Astrocyte (in vitro differentiated cells and primary cell): ENCODE measurements around the gene GRM2. TPM values are rescaled to one million over a fixed set of nuclear protein-coding genes. Genes with fewer than 3 reads are reported as not detected.

ENCODE experiments used
- DNase-seq: peaks from one replicate; pipeline ENCODE4 v3.0.0-alpha.2; 2010; ENCODE audit warnings: low read depth
- FAIRE-seq: peaks from 2 replicates; lab custom pipeline; 2011; peaks lifted over from hg19 to GRCh38; lab: Jason Lieb, UNC
- H2AFZ ChIP-seq: 2 replicates; pipeline ENCODE4 v1.6.0; 2012; ENCODE audit warnings: low read depth, low read length, inconsistent platforms
- H3K27ac ChIP-seq: 2 replicates; pipeline ENCODE4 v1.5.1; 2011; ENCODE audit warnings: low read depth, low read length, inconsistent platforms
- H3K27me3 ChIP-seq: 2 replicates; pipeline ENCODE4 v1.6.0; 2011; ENCODE audit warnings: low read length, inconsistent platforms; ENCODE audit not compliant: insufficient read depth
- H3K36me3 ChIP-seq: 2 replicates; pipeline ENCODE4 v1.5.1; 2011; ENCODE audit warnings: low read length, inconsistent platforms; ENCODE audit not compliant: insufficient read depth
- H3K4me1 ChIP-seq: 2 replicates; pipeline ENCODE4 v1.5.1; 2011; ENCODE audit warnings: low read length, inconsistent platforms; ENCODE audit not compliant: insufficient read depth
- H3K4me2 ChIP-seq: 2 replicates; pipeline ENCODE4 v1.6.0; 2012; ENCODE audit warnings: low read length, inconsistent platforms
- H3K4me3 ChIP-seq: 2 replicates; pipeline ENCODE4 v1.5.1; 2011; ENCODE audit warnings: low read depth, mild to moderate bottlenecking, low read length, inconsistent platforms; ENCODE audit not compliant: insufficient read depth
- H3K79me2 ChIP-seq: 2 replicates; pipeline ENCODE4 v1.6.0; 2012; ENCODE audit warnings: mild to moderate bottlenecking, low read length, inconsistent platforms; ENCODE audit not compliant: insufficient read depth
- H3K9ac ChIP-seq: 2 replicates; pipeline ENCODE4 v1.6.0; 2012; ENCODE audit warnings: mild to moderate bottlenecking, low read length, inconsistent platforms
- H3K9me3 ChIP-seq: 2 replicates; pipeline ENCODE4 v1.5.1; 2012; ENCODE audit warnings: low read depth, mild to moderate bottlenecking, low read length, inconsistent platforms; ENCODE audit not compliant: insufficient read depth
- H4K20me1 ChIP-seq: 2 replicates; pipeline ENCODE4 v1.6.0; 2012; ENCODE audit warnings: low read length, inconsistent platforms; ENCODE audit not compliant: insufficient read depth
- H3K27ac Mint-ChIP-seq: one replicate; pipeline ENCODE4 v1.8.0; 2021; ENCODE audit warnings: mild to moderate bottlenecking, mixed read lengths; ENCODE audit not compliant: unreplicated experiment
- H3K27me3 Mint-ChIP-seq: one replicate; pipeline ENCODE4 v1.8.0; 2021; ENCODE audit warnings: low read depth, mixed read lengths; ENCODE audit not compliant: unreplicated experiment
- H3K36me3 Mint-ChIP-seq: one replicate; pipeline ENCODE4 v1.8.0; 2021; ENCODE audit warnings: low read depth, mixed read lengths; ENCODE audit not compliant: unreplicated experiment
- H3K4me1 Mint-ChIP-seq: one replicate; pipeline ENCODE4 v1.8.0; 2021; ENCODE audit warnings: low read depth, mixed read lengths; ENCODE audit not compliant: unreplicated experiment
- H3K4me3 Mint-ChIP-seq: one replicate; pipeline ENCODE4 v1.8.0; 2021; ENCODE audit warnings: mild to moderate bottlenecking, moderate library complexity, mixed read lengths; ENCODE audit not compliant: unreplicated experiment
- H3K9me3 Mint-ChIP-seq: one replicate; pipeline ENCODE4 v1.8.0; 2021; ENCODE audit warnings: mild to moderate bottlenecking, mixed read lengths; ENCODE audit not compliant: unreplicated experiment
- EZH2 ChIP-seq: IDR thresholded peaks from 2 replicates; pipeline ENCODE4 v1.6.1; 2012; ENCODE audit warnings: mild to moderate bottlenecking, low read length, inconsistent platforms; ENCODE audit not compliant: insufficient read depth
- total RNA-seq: library from RNA; stranded (reverse); gene quantifications from 2 replicates; pipeline ENCODE4 v1.2.1, GENCODE V29; 2021
- TF ChIP-seq, protein P1 (sequence below): IDR thresholded peaks from 2 replicates; pipeline ENCODE4 v1.5.1; 2011; ENCODE audit warnings: low read depth, mild to moderate bottlenecking, inconsistent platforms, low read length, moderate library complexity; ENCODE audit not compliant: insufficient read depth

The GRM2 gene
- total RNA-seq, 1 donor from 2014 or later = 0.25 TPM

DNA sequence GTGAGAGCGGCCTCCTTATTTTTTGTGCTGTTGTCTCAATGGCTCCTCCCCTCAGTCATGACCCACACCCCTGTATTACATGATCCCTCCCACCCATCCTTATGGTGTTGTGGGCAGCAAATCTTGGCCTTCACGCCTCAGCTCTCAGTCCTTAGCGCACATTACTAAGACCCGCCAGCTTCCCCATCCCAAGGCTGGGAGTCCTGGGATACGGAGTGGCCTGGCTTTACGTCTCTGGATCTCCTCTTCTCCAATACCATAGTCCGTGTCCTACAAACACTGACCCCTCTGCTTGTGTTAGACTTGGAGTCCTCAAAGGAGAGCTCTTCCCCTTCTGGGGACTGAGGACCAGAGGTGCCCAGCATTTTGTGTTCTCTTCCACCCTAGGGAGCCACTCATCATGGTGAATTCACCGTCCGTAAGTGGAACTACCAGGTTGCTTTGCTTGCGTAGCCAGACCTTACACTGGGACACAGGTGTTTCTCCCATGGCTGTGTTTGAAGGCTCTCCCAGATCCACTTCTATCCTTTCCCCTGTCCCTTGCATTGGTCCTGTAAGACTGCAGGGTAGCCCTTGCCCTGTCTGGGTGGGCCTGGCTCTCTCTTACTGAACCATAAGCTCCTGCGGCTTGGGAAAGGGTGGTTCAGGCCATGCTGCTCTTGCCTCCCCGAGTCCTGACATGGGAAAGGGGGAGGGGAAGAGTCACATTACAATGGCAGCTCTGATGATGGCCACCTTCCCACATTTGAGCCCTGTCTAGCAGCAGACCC lies 13.6 kb downstream of the GRM2 start:
- Histone ChIP-seq H3K9me3 (no peaks in the 10 kb centered on the region), H3K4me3 (no peak overlapping the region), H3K36me3 (no peaks in the 10 kb centered on the region), H3K4me2 (no peak overlapping the region), H3K4me1 (no peaks in the 10 kb centered on the region), H3K9ac (no peak overlapping the region), H2AFZ (no peak overlapping the region), H4K20me1 (no peaks in the 10 kb centered on the region), H3K79me2 (no peaks in the 10 kb centered on the region), H3K27ac (no peak overlapping the region), H3K27me3 (no peaks in the 10 kb centered on the region)
- no peak overlapping the region for H3K27ac Mint-ChIP-seq
- no peak for TF ChIP-seq EZH2
- TF ChIP-seq, protein P1, sequence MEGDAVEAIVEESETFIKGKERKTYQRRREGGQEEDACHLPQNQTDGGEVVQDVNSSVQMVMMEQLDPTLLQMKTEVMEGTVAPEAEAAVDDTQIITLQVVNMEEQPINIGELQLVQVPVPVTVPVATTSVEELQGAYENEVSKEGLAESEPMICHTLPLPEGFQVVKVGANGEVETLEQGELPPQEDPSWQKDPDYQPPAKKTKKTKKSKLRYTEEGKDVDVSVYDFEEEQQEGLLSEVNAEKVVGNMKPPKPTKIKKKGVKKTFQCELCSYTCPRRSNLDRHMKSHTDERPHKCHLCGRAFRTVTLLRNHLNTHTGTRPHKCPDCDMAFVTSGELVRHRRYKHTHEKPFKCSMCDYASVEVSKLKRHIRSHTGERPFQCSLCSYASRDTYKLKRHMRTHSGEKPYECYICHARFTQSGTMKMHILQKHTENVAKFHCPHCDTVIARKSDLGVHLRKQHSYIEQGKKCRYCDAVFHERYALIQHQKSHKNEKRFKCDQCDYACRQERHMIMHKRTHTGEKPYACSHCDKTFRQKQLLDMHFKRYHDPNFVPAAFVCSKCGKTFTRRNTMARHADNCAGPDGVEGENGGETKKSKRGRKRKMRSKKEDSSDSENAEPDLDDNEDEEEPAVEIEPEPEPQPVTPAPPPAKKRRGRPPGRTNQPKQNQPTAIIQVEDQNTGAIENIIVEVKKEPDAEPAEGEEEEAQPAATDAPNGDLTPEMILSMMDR = no peak
- H3K27me3 Mint-ChIP-seq = peaks cover 5% of the 10 kb centered on the region
- FAIRE-seq = no peak
- no peaks in the 10 kb centered on the region for H3K36me3 Mint-ChIP-seq
- H3K4me1 Mint-ChIP-seq = no peaks in the 10 kb centered on the region
- no peak overlapping the region for H3K4me3 Mint-ChIP-seq
- peaks cover 4% of the 10 kb centered on the region for H3K9me3 Mint-ChIP-seq
- no peak for DNase-seq

DNA sequence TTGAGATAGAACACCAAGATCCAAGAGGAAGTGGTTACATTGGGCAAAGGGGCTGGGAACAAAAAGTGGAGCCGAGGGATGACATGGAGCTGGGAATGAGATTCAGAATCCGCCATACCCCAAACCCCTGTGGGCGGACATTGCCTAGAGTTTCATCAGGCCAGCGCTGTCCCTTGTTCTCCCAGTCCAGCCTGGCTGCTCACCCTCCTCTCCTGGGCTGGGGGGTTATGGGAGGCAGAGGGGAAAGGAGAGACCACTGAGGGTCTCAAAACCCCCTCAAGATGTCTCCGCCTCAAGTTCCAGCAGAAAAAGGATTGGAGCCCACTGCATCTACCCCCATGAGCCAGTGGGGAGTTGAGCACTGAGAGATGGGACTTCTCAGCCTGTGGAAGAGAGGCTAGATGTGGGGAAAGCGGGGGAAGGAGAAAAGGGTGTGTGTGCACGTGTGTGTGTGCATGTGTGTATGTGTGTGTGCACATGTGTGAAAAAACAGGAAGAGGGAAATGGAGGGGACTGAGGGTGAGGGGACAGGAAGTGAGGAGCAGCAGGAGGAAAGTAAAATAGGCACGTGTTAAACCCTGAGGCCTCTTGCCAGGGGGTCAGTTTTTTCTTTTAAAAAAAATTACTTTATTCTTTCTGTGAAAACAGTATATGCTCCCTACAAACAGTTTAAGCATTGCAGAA lies 14.3 kb downstream of the GRM2 start:
- H3K4me1 ChIP-seq = no peaks in the 10 kb centered on the region
- Mint-ChIP-seq H3K9me3 (peaks cover 1% of the 10 kb centered on the region), H3K4me1 (no peaks in the 10 kb centered on the region), H3K27ac (no peak overlapping the region), H3K36me3 (no peaks in the 10 kb centered on the region), H3K4me3 (no peak overlapping the region), H3K27me3 (peaks cover 5% of the 10 kb centered on the region)
- no peaks in the 10 kb centered on the region for H3K9me3 ChIP-seq
- H3K27ac ChIP-seq = no peak overlapping the region
- H3K9ac ChIP-seq = no peak overlapping the region
- H3K36me3 ChIP-seq = no peaks in the 10 kb centered on the region
- FAIRE-seq = no peak
- no peak overlapping the region for H3K4me2 ChIP-seq
- H4K20me1 ChIP-seq = no peaks in the 10 kb centered on the region
- H3K4me3 ChIP-seq = no peak overlapping the region
- DNase-seq = no peak
- no peaks in the 10 kb centered on the region for H3K79me2 ChIP-seq
- no peaks in the 10 kb centered on the region for H3K27me3 ChIP-seq
- no peak overlapping the region for H2AFZ ChIP-seq
- TF ChIP-seq, protein P1 = no peak
- no peak for TF ChIP-seq EZH2

DNA sequence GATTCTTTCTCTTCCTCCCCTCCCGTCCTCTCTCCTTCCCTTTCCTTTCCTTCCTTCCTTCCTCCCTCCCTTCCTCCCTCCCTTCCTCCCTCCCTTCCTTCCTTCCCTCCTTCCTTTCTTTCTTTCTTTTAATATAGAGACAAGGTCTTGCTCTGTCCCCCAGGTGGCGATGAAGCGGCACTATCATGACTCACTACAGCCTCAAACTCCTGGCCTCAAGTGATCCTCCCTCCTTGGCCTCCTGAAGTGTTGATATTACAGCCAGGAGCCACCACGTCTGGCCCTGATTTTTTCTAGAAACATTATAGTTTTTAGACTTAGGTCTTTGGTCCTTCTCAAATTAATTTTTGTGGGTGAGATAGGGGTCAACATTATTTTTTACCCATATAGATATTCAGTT lies 15.5 kb downstream of the GRM2 start:
- H3K4me2 ChIP-seq = no peak overlapping the region
- no peak overlapping the region for H3K9ac ChIP-seq
- no peak for TF ChIP-seq EZH2
- TF ChIP-seq, protein P1 = no peak
- no peak for FAIRE-seq
- no peaks in the 10 kb centered on the region for H3K4me1 ChIP-seq
- H3K36me3 ChIP-seq = no peaks in the 10 kb centered on the region
- no peaks in the 10 kb centered on the region for H3K79me2 ChIP-seq
- H3K36me3 Mint-ChIP-seq = no peaks in the 10 kb centered on the region
- DNase-seq = no peak
- H3K4me3 Mint-ChIP-seq = no peak overlapping the region
- no peak overlapping the region for H3K27ac ChIP-seq
- no peaks in the 10 kb centered on the region for H3K9me3 Mint-ChIP-seq
- peaks cover 1% of the 10 kb centered on the region for H3K27me3 Mint-ChIP-seq
- H3K9me3 ChIP-seq = no peaks in the 10 kb centered on the region
- H3K4me3 ChIP-seq = no peak overlapping the region
- no peaks in the 10 kb centered on the region for H3K4me1 Mint-ChIP-seq
- H3K27me3 ChIP-seq = no peaks in the 10 kb centered on the region
- no peaks in the 10 kb centered on the region for H4K20me1 ChIP-seq
- H2AFZ ChIP-seq = no peak overlapping the region
- no peak overlapping the region for H3K27ac Mint-ChIP-seq
